WTC11 (cell line): Measurements from ENCODE around the gene STK32B.

Source experiments
- FOXK1 ChIP-seq: sonication (generic); formaldehyde crosslinking; IDR thresholded peaks from 2 replicates; pipeline ENCODE4 v1.8.0; 2022; ENCODE audit warnings: mild to moderate bottlenecking, moderate library complexity, missing genetic modification reagents
- JUN ChIP-seq: sonication (generic); formaldehyde crosslinking; IDR thresholded peaks from 2 replicates; pipeline ENCODE4 v1.8.0; 2023; ENCODE audit warnings: mild to moderate bottlenecking, missing genetic modification reagents
- KAT7 ChIP-seq: sonication (generic); formaldehyde crosslinking; IDR thresholded peaks from 2 replicates; pipeline ENCODE4 v1.8.1; 2023; ENCODE audit warnings: missing genetic modification reagents, mild to moderate bottlenecking, borderline replicate concordance
- SP1 ChIP-seq: sonication (generic); formaldehyde crosslinking; conservative IDR thresholded peaks from 2 replicates; pipeline ENCODE4 v1.8.1; 2022; ENCODE audit warnings: missing genetic modification reagents
- TF ChIP-seq, protein P1 (sequence below): fragments of 200-600 bp; IDR thresholded peaks from 2 replicates; pipeline ENCODE4 v1.8.0; 2022; ENCODE audit warnings: antibody characterized with exemption
- TF ChIP-seq, protein P2 (sequence below): sonication (generic); formaldehyde crosslinking; IDR thresholded peaks from 2 replicates; pipeline ENCODE4 v1.8.0; 2023; ENCODE audit warnings: missing genetic modification reagents
- TF ChIP-seq, protein P3 (sequence below): fragments of 250-450 bp; sonication (Bioruptor Pico); IDR thresholded peaks from 2 replicates; pipeline ENCODE4 v2.1.2; 2022; ENCODE audit warnings: mild to moderate bottlenecking, moderate library complexity

DNA sequence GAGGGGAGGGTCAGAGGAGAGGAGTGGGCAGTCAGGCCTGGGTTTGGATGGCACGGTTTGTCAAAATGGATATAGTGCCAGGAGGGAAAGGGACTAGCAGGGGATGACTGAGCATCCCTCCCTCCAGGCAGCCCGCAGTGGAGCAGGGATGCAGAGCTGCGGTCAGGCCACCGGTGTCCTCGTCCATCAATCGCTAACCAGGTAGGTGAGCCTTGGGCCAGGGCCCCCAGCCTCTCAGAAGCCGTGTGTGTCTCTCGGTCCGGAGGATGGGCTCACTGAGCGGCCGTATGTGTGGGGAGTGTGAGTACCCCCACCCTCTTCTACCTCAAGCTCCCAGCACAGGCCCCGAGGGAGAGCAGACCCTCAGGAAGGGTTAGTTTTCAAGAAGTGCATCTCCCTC, 31.5 kb upstream of the STK32B start:
- no peak for TF ChIP-seq KAT7
- TF ChIP-seq, protein P1, sequence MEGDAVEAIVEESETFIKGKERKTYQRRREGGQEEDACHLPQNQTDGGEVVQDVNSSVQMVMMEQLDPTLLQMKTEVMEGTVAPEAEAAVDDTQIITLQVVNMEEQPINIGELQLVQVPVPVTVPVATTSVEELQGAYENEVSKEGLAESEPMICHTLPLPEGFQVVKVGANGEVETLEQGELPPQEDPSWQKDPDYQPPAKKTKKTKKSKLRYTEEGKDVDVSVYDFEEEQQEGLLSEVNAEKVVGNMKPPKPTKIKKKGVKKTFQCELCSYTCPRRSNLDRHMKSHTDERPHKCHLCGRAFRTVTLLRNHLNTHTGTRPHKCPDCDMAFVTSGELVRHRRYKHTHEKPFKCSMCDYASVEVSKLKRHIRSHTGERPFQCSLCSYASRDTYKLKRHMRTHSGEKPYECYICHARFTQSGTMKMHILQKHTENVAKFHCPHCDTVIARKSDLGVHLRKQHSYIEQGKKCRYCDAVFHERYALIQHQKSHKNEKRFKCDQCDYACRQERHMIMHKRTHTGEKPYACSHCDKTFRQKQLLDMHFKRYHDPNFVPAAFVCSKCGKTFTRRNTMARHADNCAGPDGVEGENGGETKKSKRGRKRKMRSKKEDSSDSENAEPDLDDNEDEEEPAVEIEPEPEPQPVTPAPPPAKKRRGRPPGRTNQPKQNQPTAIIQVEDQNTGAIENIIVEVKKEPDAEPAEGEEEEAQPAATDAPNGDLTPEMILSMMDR, result no peak
- TF ChIP-seq FOXK1, result no peak
- TF ChIP-seq SP1, result no peak
- TF ChIP-seq, protein P2, sequence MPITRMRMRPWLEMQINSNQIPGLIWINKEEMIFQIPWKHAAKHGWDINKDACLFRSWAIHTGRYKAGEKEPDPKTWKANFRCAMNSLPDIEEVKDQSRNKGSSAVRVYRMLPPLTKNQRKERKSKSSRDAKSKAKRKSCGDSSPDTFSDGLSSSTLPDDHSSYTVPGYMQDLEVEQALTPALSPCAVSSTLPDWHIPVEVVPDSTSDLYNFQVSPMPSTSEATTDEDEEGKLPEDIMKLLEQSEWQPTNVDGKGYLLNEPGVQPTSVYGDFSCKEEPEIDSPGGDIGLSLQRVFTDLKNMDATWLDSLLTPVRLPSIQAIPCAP (CRISPR knock-in tag), result no peak
- no peak for TF ChIP-seq JUN (CRISPR knock-in tag)
- TF ChIP-seq, protein P3, sequence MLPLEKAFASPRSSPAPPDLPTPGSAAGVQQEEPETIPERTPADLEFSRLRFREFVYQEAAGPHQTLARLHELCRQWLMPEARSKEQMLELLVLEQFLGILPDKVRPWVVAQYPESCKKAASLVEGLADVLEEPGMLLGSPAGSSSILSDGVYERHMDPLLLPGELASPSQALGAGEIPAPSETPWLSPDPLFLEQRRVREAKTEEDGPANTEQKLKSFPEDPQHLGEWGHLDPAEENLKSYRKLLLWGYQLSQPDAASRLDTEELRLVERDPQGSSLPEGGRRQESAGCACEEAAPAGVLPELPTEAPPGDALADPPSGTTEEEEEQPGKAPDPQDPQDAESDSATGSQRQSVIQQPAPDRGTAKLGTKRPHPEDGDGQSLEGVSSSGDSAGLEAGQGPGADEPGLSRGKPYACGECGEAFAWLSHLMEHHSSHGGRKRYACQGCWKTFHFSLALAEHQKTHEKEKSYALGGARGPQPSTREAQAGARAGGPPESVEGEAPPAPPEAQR (CRISPR knock-in tag), result no peak
